HG03432 (cell line): Measurements from ENCODE around the gene CHRNA4.

ENCODE experiments used
- ATAC-seq: cut with Tn5 transposase; IDR thresholded peaks from one replicate; pipeline ENCODE4 v1.9.1; 2021; ENCODE audit warnings: mild to moderate bottlenecking, moderate library complexity; ENCODE audit not compliant: unreplicated experiment

CHRNA4 gene

GRCh38 chr20:63322933-63323273 lies 38.2 kb downstream of the CHRNA4 start:
- no peak for ATAC-seq

- no peak for ATAC-seq
These were observed 38.8 kb downstream of the CHRNA4 start for GRCh38 chr20:63322146-63322932.

- ATAC-seq: no peak
These were observed 39.9 kb downstream of the CHRNA4 start for GRCh38 chr20:63321148-63321831.

GRCh38 chr20:63320616-63321147 lies 40.5 kb downstream of the CHRNA4 start:
- no peak for ATAC-seq

- ATAC-seq: no peak
These were observed 41.1 kb downstream of the CHRNA4 start for GRCh38 chr20:63320041-63320511.

GRCh38 chr20:63319164-63320040 lies 41.7 kb downstream of the CHRNA4 start:
- no peak for ATAC-seq

GRCh38 chr20:63318391-63319163 lies 42.6 kb downstream of the CHRNA4 start:
- ATAC-seq: no peak

- ATAC-seq: no peak
These were observed 43.4 kb downstream of the CHRNA4 start for GRCh38 chr20:63317601-63318291.

GRCh38 chr20:63317061-63317460 lies 44.1 kb downstream of the CHRNA4 start:
- no peak for ATAC-seq

- no peak for ATAC-seq
These were observed 44.6 kb downstream of the CHRNA4 start for GRCh38 chr20:63316502-63316921.

GRCh38 chr20:63315731-63316491 lies 45.2 kb downstream of the CHRNA4 start:
- ATAC-seq: no peak

GRCh38 chr20:63315240-63315689 lies 45.9 kb downstream of the CHRNA4 start:
- ATAC-seq: no peak

- no peak for ATAC-seq
These were observed 46.4 kb downstream of the CHRNA4 start for GRCh38 chr20:63314566-63315239.

- ATAC-seq: no peak
These were observed 47.1 kb downstream of the CHRNA4 start for GRCh38 chr20:63314015-63314471.

- ATAC-seq: no peak
These were observed 47.7 kb downstream of the CHRNA4 start for GRCh38 chr20:63313349-63314014.

- ATAC-seq: no peak
These were observed 48.3 kb downstream of the CHRNA4 start for GRCh38 chr20:63312690-63313348.

GRCh38 chr20:63312273-63312672 lies 48.9 kb downstream of the CHRNA4 start:
- ATAC-seq: no peak
